GM04503 (cell line): ENCODE data around the gene CCDC184.
"Not testable (repeated sequence)": the region's sequence is repeated elsewhere in the genome, so short reads cannot be mapped to it uniquely, and the experiment has no call there.

Source experiments
- DNase-seq: peaks from one replicate; pipeline ENCODE4 v3.0.0-alpha.2; 2012; ENCODE audit warnings: low read depth

Gene CCDC184

GRCh38 chr12:48203192-48203591, 19.7 kb downstream of the CCDC184 start, which contains the start of gene OR10AD1:
TSS of gene OR10AD1 (minus strand) at chr12:48203292. CDS start at chr12:48203292, 0 bp downstream.
- DNase-seq = no peak

GRCh38 chr12:48209495-48209894, 26.1 kb downstream of the CCDC184 start:
- DNase-seq = not testable (repeated sequence)

GRCh38 chr12:48216785-48217184, 33.3 kb downstream of the CCDC184 start:
- no peak for DNase-seq

GRCh38 chr12:48219631-48220030, 36.2 kb downstream of the CCDC184 start:
- DNase-seq = no peak

- no peak for DNase-seq
These were observed 37.3 kb downstream of the CCDC184 start for GRCh38 chr12:48220701-48221100.

- no peak for DNase-seq
These were observed 38.2 kb downstream of the CCDC184 start for GRCh38 chr12:48221645-48222044.

- not testable (repeated sequence) for DNase-seq
These were observed 41.1 kb downstream of the CCDC184 start for GRCh38 chr12:48224533-48224932.

- DNase-seq = not testable (repeated sequence)
These were observed 47.9 kb downstream of the CCDC184 start for GRCh38 chr12:48231169-48231958.
